OCI-LY3 (cell line): ENCODE measurements around the gene USB1.

ENCODE experiments used
- CTCF ChIP-seq: fragments of 200-600, 300-600 bp; sonication (generic); IDR thresholded peaks from 2 replicates; pipeline ENCODE4 v1.5.1; 2014; ENCODE audit warnings: antibody characterized with exemption, low read length, low read depth
- EZH2phosphoT487 ChIP-seq: fragments of 200-600 bp; shearing (Covaris generic); IDR thresholded peaks from 2 replicates; pipeline ENCODE4 v1.6.1; 2018; ENCODE audit warnings: antibody characterized with exemption, mixed run types, low read depth

- TF ChIP-seq CTCF, result no peak
- no peak for TF ChIP-seq EZH2phosphoT487
Observed at GRCh38 chr16:58057121-58057520, 55.9 kb downstream of the USB1 start.
